ENCODE data around the gene PPIL4.

PPIL4 gene

DNA sequence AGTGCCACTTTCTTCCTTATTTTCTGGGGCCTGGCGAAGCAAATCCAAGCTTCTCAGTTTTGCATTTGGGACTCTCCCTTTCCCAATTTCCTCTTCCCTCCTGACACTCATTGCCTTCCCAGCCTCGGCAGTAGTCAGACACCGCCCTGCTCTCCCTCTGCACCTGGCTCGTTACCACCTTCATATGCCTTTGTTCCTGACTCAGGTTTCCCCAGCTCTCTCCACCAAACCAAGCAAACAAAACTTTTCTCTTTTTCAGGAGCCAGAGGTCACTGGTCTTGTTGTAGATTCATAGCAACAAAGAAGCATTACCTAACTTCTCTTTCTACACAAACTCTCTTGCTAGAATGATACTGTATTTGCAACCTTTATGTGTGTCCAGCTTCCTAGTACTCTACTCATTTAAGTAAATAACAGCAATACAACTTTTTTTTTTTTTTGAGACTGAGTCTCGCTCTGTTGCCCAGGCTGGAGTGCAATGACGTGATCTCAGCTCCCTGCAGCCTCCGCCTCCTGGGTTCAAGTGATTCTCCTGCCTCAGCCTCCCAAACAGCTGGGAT lies 52.0 kb downstream of the PPIL4 start:
- TF ChIP-seq, protein P1, sequence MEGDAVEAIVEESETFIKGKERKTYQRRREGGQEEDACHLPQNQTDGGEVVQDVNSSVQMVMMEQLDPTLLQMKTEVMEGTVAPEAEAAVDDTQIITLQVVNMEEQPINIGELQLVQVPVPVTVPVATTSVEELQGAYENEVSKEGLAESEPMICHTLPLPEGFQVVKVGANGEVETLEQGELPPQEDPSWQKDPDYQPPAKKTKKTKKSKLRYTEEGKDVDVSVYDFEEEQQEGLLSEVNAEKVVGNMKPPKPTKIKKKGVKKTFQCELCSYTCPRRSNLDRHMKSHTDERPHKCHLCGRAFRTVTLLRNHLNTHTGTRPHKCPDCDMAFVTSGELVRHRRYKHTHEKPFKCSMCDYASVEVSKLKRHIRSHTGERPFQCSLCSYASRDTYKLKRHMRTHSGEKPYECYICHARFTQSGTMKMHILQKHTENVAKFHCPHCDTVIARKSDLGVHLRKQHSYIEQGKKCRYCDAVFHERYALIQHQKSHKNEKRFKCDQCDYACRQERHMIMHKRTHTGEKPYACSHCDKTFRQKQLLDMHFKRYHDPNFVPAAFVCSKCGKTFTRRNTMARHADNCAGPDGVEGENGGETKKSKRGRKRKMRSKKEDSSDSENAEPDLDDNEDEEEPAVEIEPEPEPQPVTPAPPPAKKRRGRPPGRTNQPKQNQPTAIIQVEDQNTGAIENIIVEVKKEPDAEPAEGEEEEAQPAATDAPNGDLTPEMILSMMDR (conservative IDR thresholded peaks at IDR 0.05; ENCODE audit: control insufficient read depth, insufficient read depth, low read depth, low read length), result no peak
- H3K4me3 ChIP-seq (ENCODE audit: control insufficient read depth, low read depth, low read length), result no peak overlapping the region

DNA sequence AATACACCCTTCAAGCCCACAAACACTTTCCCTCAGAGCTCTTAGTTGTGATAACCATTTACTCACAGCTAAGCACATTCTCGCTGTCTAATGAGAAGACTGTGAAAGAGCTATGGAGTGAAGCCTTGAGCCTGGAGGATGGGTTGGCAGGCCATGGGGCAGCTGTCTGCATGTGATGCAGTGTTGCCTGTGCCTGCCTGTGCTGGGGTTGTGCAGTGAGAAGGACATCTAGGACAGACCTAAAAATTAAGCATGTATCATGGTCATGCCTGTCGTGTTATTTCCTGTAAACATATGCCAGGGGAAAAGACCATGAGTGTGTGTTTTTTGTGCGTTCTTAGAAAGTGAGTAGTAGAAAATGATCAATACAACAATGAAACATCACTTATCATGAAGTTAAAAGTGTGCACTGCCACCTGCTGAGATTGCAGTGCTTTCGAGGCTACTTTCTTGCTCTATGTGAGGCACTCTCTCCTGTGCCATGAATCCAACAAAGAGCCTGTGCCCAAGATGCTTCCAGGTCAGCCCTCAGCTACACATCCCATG lies 53.0 kb downstream of the PPIL4 start:
- TF ChIP-seq, protein P1 (conservative IDR thresholded peaks at IDR 0.05; ENCODE audit: control insufficient read depth, insufficient read depth, low read depth, low read length), result no peak
- DNase-seq (ENCODE audit: low read depth), result no peak
- no peak overlapping the region for H3K4me3 ChIP-seq (ENCODE audit: control insufficient read depth, low read depth, low read length)

More for the DNA sequence above, 52.0 kb downstream of the PPIL4 start:
- DNase-seq (ENCODE audit: low read depth), result no peak

DNA sequence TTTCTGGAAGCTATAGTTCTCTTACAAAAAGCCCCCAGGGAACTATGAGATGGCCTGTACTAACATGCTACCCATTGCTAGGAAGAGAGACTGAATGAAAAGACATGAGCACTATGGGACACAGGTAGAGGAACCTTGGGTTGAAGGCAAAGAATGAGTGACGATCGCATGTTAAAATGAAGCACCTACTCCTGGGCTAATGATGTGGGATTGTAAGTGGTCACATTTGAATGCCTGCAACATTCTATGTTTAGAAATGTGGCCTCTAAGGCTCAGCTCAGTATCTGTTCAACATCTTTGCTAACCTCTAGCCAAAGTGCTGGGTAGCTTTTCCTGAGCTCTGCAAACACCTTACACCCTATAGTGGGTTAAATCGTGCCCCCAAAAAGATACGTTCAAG lies 55.9 kb downstream of the PPIL4 start:
- no peak overlapping the region for H3K4me3 ChIP-seq (ENCODE audit: control insufficient read depth, low read depth, low read length)
- TF ChIP-seq, protein P1 (conservative IDR thresholded peaks at IDR 0.05; ENCODE audit: control insufficient read depth, insufficient read depth, low read depth, low read length), result no peak
- DNase-seq (ENCODE audit: low read depth), result no peak

DNA sequence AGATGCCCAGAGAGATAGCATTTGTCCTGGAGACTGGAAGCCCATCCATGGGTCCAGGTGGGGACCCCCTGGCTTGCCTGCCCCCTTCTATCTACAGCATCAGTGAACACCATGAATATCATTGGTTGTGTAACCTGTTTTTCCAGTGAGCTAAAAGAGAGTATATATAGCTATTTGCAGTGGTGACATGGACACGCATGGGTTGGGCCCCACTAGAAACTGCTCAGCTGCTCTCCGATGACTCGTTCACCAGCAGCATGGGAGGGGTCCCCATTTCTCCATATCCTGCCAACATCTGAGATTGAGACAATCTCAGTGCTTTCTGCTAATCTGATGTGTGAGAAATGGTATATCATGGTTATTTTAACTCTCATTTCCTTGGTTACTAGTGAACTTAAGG lies 57.0 kb downstream of the PPIL4 start:
- TF ChIP-seq, protein P1 (conservative IDR thresholded peaks at IDR 0.05; ENCODE audit: control insufficient read depth, insufficient read depth, low read depth, low read length), result no peak
- no peak for DNase-seq (ENCODE audit: low read depth)
- no peak overlapping the region for H3K4me3 ChIP-seq (ENCODE audit: control insufficient read depth, low read depth, low read length)

DNA sequence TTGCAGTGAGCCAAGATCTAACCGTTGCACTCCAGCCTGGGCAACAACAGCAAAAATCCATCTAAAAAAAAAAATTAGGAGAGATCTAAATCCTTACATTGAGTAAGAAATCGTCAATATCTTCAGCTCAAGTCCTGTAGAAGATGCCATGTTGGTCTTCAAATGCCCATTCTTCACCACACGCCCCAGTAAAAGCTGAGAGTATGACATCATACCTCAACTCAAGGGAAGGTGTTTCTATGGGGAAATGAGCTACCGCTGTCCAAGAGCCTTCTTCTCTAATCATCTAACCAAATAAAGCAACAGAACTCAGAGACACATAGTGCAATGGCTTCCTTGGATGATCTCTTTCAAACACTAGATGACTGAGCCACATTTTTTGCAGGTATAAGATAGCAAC lies 58.5 kb downstream of the PPIL4 start:
- no peak overlapping the region for H3K4me3 ChIP-seq (ENCODE audit: control insufficient read depth, low read depth, low read length)
- TF ChIP-seq, protein P1 (conservative IDR thresholded peaks at IDR 0.05; ENCODE audit: control insufficient read depth, insufficient read depth, low read depth, low read length), result no peak
- DNase-seq (ENCODE audit: low read depth), result no peak

DNA sequence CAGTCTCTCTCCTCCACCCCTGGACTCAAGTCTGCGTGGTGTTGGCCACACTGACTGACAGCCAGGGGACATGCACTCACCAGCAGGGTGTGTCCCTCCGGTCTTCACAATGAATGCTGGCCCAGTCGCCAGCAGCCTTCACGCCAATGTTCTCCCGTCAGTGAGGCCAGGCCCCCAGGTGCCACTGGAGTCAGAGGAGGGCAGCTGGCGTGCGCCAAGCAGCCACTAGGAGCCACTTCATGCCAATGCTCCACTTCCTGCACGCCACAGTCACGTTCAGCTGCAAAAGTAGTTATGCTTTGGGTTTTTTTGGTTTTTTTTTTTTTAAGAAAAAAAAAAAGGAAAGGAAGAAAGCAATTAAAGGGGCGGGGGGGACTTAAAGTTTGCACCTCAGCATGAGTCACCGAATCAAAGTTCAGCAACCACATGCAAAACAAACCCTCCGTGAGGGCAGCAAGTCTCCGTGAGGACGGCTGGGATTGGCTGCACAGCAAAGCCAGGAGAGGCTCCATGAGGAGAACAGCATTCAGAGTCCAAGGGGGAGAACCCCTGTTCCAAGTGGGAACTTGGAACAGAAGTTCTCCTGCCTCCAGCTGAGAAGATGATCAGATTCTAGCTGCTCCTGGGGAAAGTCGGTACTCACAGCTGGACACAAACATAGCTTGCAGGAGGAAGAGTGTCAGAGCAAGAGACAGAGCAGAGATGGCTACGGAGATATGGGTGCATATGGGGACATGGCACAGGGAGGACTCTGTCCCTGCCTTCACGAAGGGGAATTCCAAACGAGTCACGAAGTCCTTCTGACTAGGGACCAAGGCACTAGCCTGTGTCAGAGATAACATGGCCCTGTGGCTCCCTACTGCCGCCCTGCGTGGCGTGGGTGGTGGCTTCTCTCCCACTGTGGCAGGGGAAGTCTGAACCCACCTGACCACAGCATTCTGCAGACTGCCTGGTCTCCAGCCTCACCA lies 60.8 kb downstream of the PPIL4 start, which contains the start of gene ZC3H12D:
Gene ZC3H12D, minus strand, starts transcription at position 282 of the 968 bp plus-strand sequence. CDS start 10,471 bp downstream, outside the sequence.
- DNase-seq (ENCODE audit: low read depth), result peak; percentile 37
- TF ChIP-seq, protein P1 (conservative IDR thresholded peaks at IDR 0.05; ENCODE audit: control insufficient read depth, insufficient read depth, low read depth, low read length), result no peak
- no peak within 1 kb of the TSS for H3K4me3 ChIP-seq (ENCODE audit: control insufficient read depth, low read depth, low read length)

Data from fibroblast of mammary gland (primary cell).